AG04450 (cell line): ENCODE measurements around the gene AMN. TPM values are rescaled to one million over a fixed set of nuclear protein-coding genes. Genes with fewer than 3 reads are reported as not detected.

Experiments
- CTCF ChIA-PET: fragments of 300-600, 350-600 bp; formaldehyde crosslinking; extraction: SDS; loops from one replicate; lab custom pipeline; 2022; ENCODE audit warnings: antibody characterized with exemption, inconsistent platforms; lab: Charles Lee
- POLR2A ChIA-PET: fragments of 350-600 bp; formaldehyde crosslinking; extraction: SDS; loops from one replicate; lab custom pipeline; 2021; ENCODE audit warnings: antibody characterized with exemption, inconsistent platforms; lab: Yijun Ruan, JAX
- DNase-seq: peaks from one replicate; pipeline ENCODE4 v3.0.0-alpha.2; 2011; ENCODE audit warnings: low read depth, low spot score
- H3K27ac ChIP-seq: one replicate; pipeline ENCODE4 v1.5.1; 2012; ENCODE audit warnings: low read depth, low read length, control low read depth
- H3K27me3 ChIP-seq: one replicate; pipeline ENCODE4 v1.6.0; 2012; ENCODE audit warnings: low read length; ENCODE audit not compliant: control insufficient read depth, insufficient read depth
- H3K4me3 ChIP-seq: 2 replicates; pipeline ENCODE4 v1.5.1; 2011; ENCODE audit warnings: mild to moderate bottlenecking, low read depth, low read length, control low read depth
- H3K9me3 ChIP-seq: 2 replicates; pipeline ENCODE4 v1.5.1; 2012; ENCODE audit warnings: low read length; ENCODE audit not compliant: control insufficient read depth, insufficient read depth
- CTCF ChIP-seq: IDR thresholded peaks from 2 replicates; pipeline ENCODE4 v1.5.1; 2011; ENCODE audit warnings: low read depth, low read length, control low read depth, inconsistent platforms
- polyA plus RNA-seq: library from polyadenylated mRNA; depleted of rRNA; stranded (reverse); fragments of >200 nt; gene quantifications from 2 replicates; pipeline ENCODE4 v1.2.3, GENCODE V29; 2011

Gene AMN
- polyA plus RNA-seq, 1 experiment = 0.06 TPM

GRCh38 chr14:102898776-102899515 lies 23.5 kb upstream of the AMN start:
- no peak for TF ChIP-seq CTCF
- Histone ChIP-seq H3K9me3 (no peaks in the 10 kb centered on the region; the same call in 1 of the 2 replicates), H3K4me3 (no peak overlapping the region), H3K27me3 (no peaks in the 10 kb centered on the region), H3K27ac (no peak overlapping the region)
- ChIA-PET CTCF (no interaction called here), POLR2A (no interaction called here)
- no peak for DNase-seq

- CTCF ChIA-PET = no interaction called here
- no peak for TF ChIP-seq CTCF
- no peak for DNase-seq
- Histone ChIP-seq H3K9me3 (no peaks in the 10 kb centered on the region; the same call in 1 of the 2 replicates), H3K4me3 (no peak overlapping the region), H3K27ac (no peak overlapping the region), H3K27me3 (no peaks in the 10 kb centered on the region)
- POLR2A ChIA-PET = no interaction called here
These were observed 23.0 kb upstream of the AMN start for GRCh38 chr14:102899516-102899900.

GRCh38 chr14:102900631-102901571 lies 21.6 kb upstream of the AMN start:
- no peak for TF ChIP-seq CTCF
- ChIA-PET POLR2A (no interaction called here), CTCF (no interaction called here)
- Histone ChIP-seq H3K4me3 (no peak overlapping the region), H3K27ac (no peak overlapping the region), H3K9me3 (no peaks in the 10 kb centered on the region; the same call in 1 of the 2 replicates), H3K27me3 (no peaks in the 10 kb centered on the region)
- DNase-seq = no peak

GRCh38 chr14:102901633-102902032 lies 20.8 kb upstream of the AMN start:
- no peaks in the 10 kb centered on the region; the same call in 1 of the 2 replicates for H3K9me3 ChIP-seq
- DNase-seq = no peak
- no peak overlapping the region for H3K27ac ChIP-seq
- no peak for TF ChIP-seq CTCF
- POLR2A ChIA-PET = no interaction called here
- H3K4me3 ChIP-seq = no peak overlapping the region
- CTCF ChIA-PET = no interaction called here
- no peaks in the 10 kb centered on the region for H3K27me3 ChIP-seq

GRCh38 chr14:102902086-102902485 lies 20.4 kb upstream of the AMN start:
- H3K9me3 ChIP-seq = peaks cover 2% of the 10 kb centered on the region; the same call in 1 of the 2 replicates
- H3K4me3 ChIP-seq = no peak overlapping the region
- ChIA-PET POLR2A (no interaction called here), CTCF (no interaction called here)
- H3K27ac ChIP-seq = no peak overlapping the region
- H3K27me3 ChIP-seq = no peaks in the 10 kb centered on the region
- no peak for DNase-seq
- TF ChIP-seq CTCF = no peak
